Nephron progenitor cell (in vitro differentiated cells): ENCODE measurements around the gene LHPP.
A peak's percentile ranks its signal among the peaks of the same experiment; 100 is the strongest.

Experiments used
- DNase-seq: peaks from one replicate; pipeline ENCODE4 v3.0.0; 2021
- H3K27ac Mint-ChIP-seq: 2 replicates; pipeline ENCODE4 v1.8.0; 2021; ENCODE audit warnings: mild to moderate bottlenecking, moderate library complexity, mixed read lengths
- H3K27me3 Mint-ChIP-seq: 2 replicates; pipeline ENCODE4 v1.8.0; 2021; ENCODE audit warnings: mild to moderate bottlenecking, low read depth, mixed read lengths; ENCODE audit not compliant: poor library complexity
- H3K36me3 Mint-ChIP-seq: 2 replicates; pipeline ENCODE4 v1.8.0; 2021; ENCODE audit warnings: low read depth, mixed read lengths
- H3K4me1 Mint-ChIP-seq: 2 replicates; pipeline ENCODE4 v1.8.0; 2021; ENCODE audit warnings: mixed read lengths
- H3K4me3 Mint-ChIP-seq: 2 replicates; pipeline ENCODE4 v1.8.0; 2021; ENCODE audit warnings: mild to moderate bottlenecking, moderate library complexity, mixed read lengths
- H3K9me3 Mint-ChIP-seq: 2 replicates; pipeline ENCODE4 v1.8.0; 2021; ENCODE audit warnings: mild to moderate bottlenecking, moderate library complexity, mixed read lengths
- CTCF ChIP-seq: fragments of 200-600 bp; sonication (generic); IDR thresholded peaks from 2 replicates; pipeline ENCODE4 v1.5.0; 2021; ENCODE audit warnings: antibody characterized with exemption

LHPP gene

GRCh38 chr10:124624006-124624405 is 162.4 kb downstream of the LHPP start:
- peaks cover 4% of the 10 kb centered on the region for H3K27me3 Mint-ChIP-seq
- no peak for TF ChIP-seq CTCF
- no peaks in the 10 kb centered on the region for H3K9me3 Mint-ChIP-seq
- DNase-seq: no peak
- no peak overlapping the region for H3K4me3 Mint-ChIP-seq
- peak overlapping the region; percentile 72 for H3K27ac Mint-ChIP-seq
- H3K4me1 Mint-ChIP-seq: peaks cover 56% of the 10 kb centered on the region
- no peaks in the 10 kb centered on the region for H3K36me3 Mint-ChIP-seq

DNA sequence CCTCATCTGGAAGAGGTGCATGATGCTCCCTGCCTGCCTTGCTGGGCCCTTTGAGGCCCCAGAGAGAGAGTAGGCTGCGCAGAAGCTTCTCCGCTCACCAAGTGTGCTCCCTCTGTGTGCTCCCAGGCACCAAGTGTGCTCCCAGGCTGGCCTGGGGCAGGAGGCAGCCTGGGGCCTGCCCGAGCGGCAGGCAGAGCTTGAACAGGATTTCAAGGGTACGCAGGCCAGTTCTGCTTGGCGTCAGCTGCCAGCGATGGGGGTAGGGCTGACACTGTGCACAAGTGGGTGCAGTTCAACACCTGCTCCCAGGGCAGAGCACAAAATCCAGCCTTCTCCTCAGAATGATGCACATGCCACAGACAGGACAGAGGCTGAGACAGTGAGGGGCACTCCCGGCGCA is 162.8 kb downstream of the LHPP start:
- Mint-ChIP-seq H3K4me1 (peaks cover 56% of the 10 kb centered on the region), H3K27me3 (peaks cover 4% of the 10 kb centered on the region), H3K27ac (no peak overlapping the region), H3K4me3 (no peak overlapping the region), H3K9me3 (no peaks in the 10 kb centered on the region), H3K36me3 (no peaks in the 10 kb centered on the region)
- TF ChIP-seq CTCF: no peak
- no peak for DNase-seq

- Mint-ChIP-seq H3K36me3 (no peaks in the 10 kb centered on the region), H3K4me3 (no peak overlapping the region), H3K27me3 (peaks cover 4% of the 10 kb centered on the region), H3K4me1 (peaks cover 55% of the 10 kb centered on the region), H3K9me3 (no peaks in the 10 kb centered on the region), H3K27ac (peak overlapping the region; percentile 70)
- DNase-seq: no peak
- TF ChIP-seq CTCF: no peak
These were observed 163.3 kb downstream of the LHPP start for GRCh38 chr10:124624895-124625294.

GRCh38 chr10:124625831-124626238 is 164.2 kb downstream of the LHPP start:
- Mint-ChIP-seq H3K4me1 (peaks cover 52% of the 10 kb centered on the region), H3K4me3 (no peak overlapping the region), H3K36me3 (no peaks in the 10 kb centered on the region), H3K27me3 (peaks cover 4% of the 10 kb centered on the region), H3K27ac (no peak overlapping the region), H3K9me3 (no peaks in the 10 kb centered on the region)
- DNase-seq: no peak
- no peak for TF ChIP-seq CTCF

DNA sequence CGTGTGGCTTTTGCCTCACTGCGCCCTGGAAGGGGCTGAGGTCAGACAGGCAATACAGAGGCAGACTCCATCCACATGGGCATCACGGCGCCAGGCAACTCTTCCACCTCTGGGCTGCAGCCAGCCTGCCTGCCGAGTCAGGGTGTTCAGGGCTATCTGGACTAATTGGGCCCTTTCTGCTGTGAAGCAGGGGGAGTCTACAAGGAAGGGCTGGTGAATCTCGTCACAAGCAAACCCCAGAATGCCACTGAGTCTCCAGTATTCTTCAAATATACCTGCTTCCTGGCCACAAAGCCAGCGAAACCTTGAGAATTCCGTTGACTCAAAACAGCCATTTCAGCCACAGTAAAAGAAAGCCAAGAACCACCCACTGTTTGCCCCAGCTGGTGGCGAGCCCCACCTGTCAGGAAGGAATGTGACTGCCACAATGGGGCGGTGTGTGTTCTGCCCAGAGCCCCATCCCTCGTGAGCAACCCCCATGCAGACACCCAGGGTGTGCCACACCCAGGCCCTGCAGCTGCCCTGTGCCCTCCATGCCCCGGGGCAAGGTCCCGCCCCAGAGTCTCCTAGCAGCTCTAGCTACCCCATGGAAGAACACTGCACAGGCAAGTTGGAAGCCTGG is 165.2 kb downstream of the LHPP start:
- TF ChIP-seq CTCF: no peak
- Mint-ChIP-seq H3K9me3 (no peaks in the 10 kb centered on the region), H3K4me1 (peaks cover 50% of the 10 kb centered on the region), H3K27me3 (peaks cover 4% of the 10 kb centered on the region), H3K4me3 (no peak overlapping the region), H3K27ac (peak overlapping the region; percentile 32), H3K36me3 (no peaks in the 10 kb centered on the region)
- no peak for DNase-seq
